Fibroblast of lung (primary cell): Measurements from ENCODE around the gene ANKRD22.

Experiments
- CTCF ChIP-seq, 2 donors: IDR thresholded peaks in 1 of 2; conservative IDR thresholded peaks in 1 of 2; 1 replicate in 1 of 2; 2 replicates in 1 of 2; pipeline ENCODE4 v1.5.1; 2011 to 2012; ENCODE audit warnings: low read length in 2 of 2, control low read depth in 1 of 2, inconsistent platforms in 1 of 2, low read depth in 1 of 2, mild to moderate bottlenecking in 1 of 2
- EZH2 ChIP-seq: IDR thresholded peaks from 2 replicates; pipeline ENCODE4 v1.5.1; 2012; ENCODE audit warnings: low read length, control low read depth, mild to moderate bottlenecking; ENCODE audit errors: missing control alignments

- no peak for TF ChIP-seq CTCF (conservative IDR thresholded peaks at IDR 0.05 in 1 of 2, IDR thresholded peaks at IDR 0.05 in 1 of 2; ENCODE audit: low read depth in 1 of 2, low read length in 2 of 2)
- TF ChIP-seq EZH2 = no peak
Measured at GRCh38 chr10:88794731-88795130, 56.9 kb downstream of the ANKRD22 start.
